HepG2 (cell line): ENCODE data around the gene ANKRD55. TPM values are rescaled to one million over a fixed set of nuclear protein-coding genes. Genes with fewer than 3 reads are reported as not detected.

Source experiments
- ERF ChIP-seq: IDR thresholded peaks from 2 replicates; pipeline ENCODE4 v1.6.1; 2018; ENCODE audit warnings: missing biosample characterization, missing genetic modification reagents
- GATAD2A ChIP-seq: IDR thresholded peaks from 2 replicates; pipeline ENCODE4 v1.6.1; 2016
- GZF1 ChIP-seq: sonication (generic); formaldehyde crosslinking; IDR thresholded peaks from 2 replicates; pipeline ENCODE4 v1.5.1; 2020; ENCODE audit warnings: mild to moderate bottlenecking, missing genetic modification reagents
- HNRNPLL ChIP-seq: fragments of 200-400 bp; formaldehyde crosslinking; IDR thresholded peaks from 2 replicates; pipeline ENCODE4 v1.6.1; 2017; ENCODE audit warnings: mild to moderate bottlenecking, low read depth, low read length; ENCODE audit not compliant: poor library complexity, severe bottlenecking
- HOXA5 ChIP-seq: sonication (generic); formaldehyde crosslinking; IDR thresholded peaks from 2 replicates; pipeline ENCODE4 v1.4.0; 2020; ENCODE audit warnings: missing genetic modification reagents
- KDM3A ChIP-seq: IDR thresholded peaks from 2 replicates; pipeline ENCODE4 v1.6.1; 2018; ENCODE audit warnings: low read depth, missing compliant biosample characterization
- PHF20 ChIP-seq: sonication (generic); formaldehyde crosslinking; IDR thresholded peaks from 2 replicates; pipeline ENCODE4 v1.5.0; 2020; ENCODE audit warnings: mild to moderate bottlenecking, missing genetic modification reagents
- PPARG ChIP-seq: conservative IDR thresholded peaks from 2 replicates; pipeline ENCODE4 v1.6.1; 2016; ENCODE audit warnings: missing biosample characterization, missing genetic modification reagents
- SMC3 ChIP-seq: IDR thresholded peaks from 2 replicates; pipeline ENCODE4 v1.6.1; 2011; ENCODE audit warnings: low read length, improper control_type of control experiment
- SOX6 ChIP-seq, 2 experiments: fragments of 450-650 bp in 1 of 2; sonication (generic) in 1 of 2; formaldehyde crosslinking in 1 of 2; IDR thresholded peaks; 2 replicates each; pipeline versions ENCODE4 v1.4.0 to v1.6.1; 2017 to 2020; ENCODE audit warnings: antibody characterized with exemption in 1 of 2, mild to moderate bottlenecking in 1 of 2, missing genetic modification reagents in 1 of 2
- TBX2 ChIP-seq: sonication (generic); formaldehyde crosslinking; IDR thresholded peaks from 2 replicates; pipeline ENCODE4 v1.5.0; 2020; ENCODE audit warnings: missing genetic modification reagents, mild to moderate bottlenecking, borderline replicate concordance
- TOPORS ChIP-seq: sonication (generic); formaldehyde crosslinking; IDR thresholded peaks from 2 replicates; pipeline ENCODE4 v1.8.0; 2023; ENCODE audit warnings: mild to moderate bottlenecking, missing genetic modification reagents
- ZNF543 ChIP-seq: sonication (generic); formaldehyde crosslinking; IDR thresholded peaks from 2 replicates; pipeline ENCODE4 v1.4.0; 2020; ENCODE audit warnings: mild to moderate bottlenecking, missing genetic modification reagents
- ZNF605 ChIP-seq: sonication (generic); formaldehyde crosslinking; IDR thresholded peaks from 2 replicates; pipeline ENCODE4 v1.8.0; 2022; ENCODE audit warnings: mild to moderate bottlenecking, missing genetic modification reagents
- ZNF788 ChIP-seq: sonication (generic); formaldehyde crosslinking; IDR thresholded peaks from 2 replicates; pipeline ENCODE4 v1.5.0; 2020; ENCODE audit warnings: mild to moderate bottlenecking, missing genetic modification reagents, borderline replicate concordance
- ZNF792 ChIP-seq: IDR thresholded peaks from 2 replicates; pipeline ENCODE4 v1.6.1; 2016
- ZSCAN31 ChIP-seq: sonication (generic); formaldehyde crosslinking; IDR thresholded peaks from 2 replicates; pipeline ENCODE4 v1.5.0; 2020; ENCODE audit warnings: low read depth, mild to moderate bottlenecking, missing genetic modification reagents
- polyA plus RNA-seq, 8 experiments: library from polyadenylated mRNA; depleted of rRNA in 3 of 8; stranded (reverse) in 7 of 8; unstranded in 1 of 8; fragments of >200 nt; fragmentation: Illumina TruSeq in 4 of 8; extraction: Trizol in 4 of 8; gene quantifications; 2 replicates each; pipeline versions ENCODE4 v1.2.1 to v1.2.3, GENCODE V29; 2011 to 2016; ENCODE audit warnings: low read depth in 4 of 8, missing spikeins in 1 of 8, mixed read lengths in 1 of 8; ENCODE audit not compliant: insufficient read depth in 1 of 8
- total RNA-seq, 5 experiments: library from RNA; depleted of rRNA; stranded (reverse); fragments of >200 nt; fragmentation: Illumina TruSeq; extraction: Trizol; gene quantifications; 2 replicates each; pipeline ENCODE4 v1.2.3, GENCODE V29; 2016; ENCODE audit warnings: low read depth in 1 of 5
- TF ChIP-seq, protein P1 (sequence below), 2 experiments: sonication (generic) in 1 of 2; formaldehyde crosslinking in 1 of 2; IDR thresholded peaks; 2 replicates each; pipeline versions ENCODE4 v1.4.0 to v1.6.1; 2016 to 2020; ENCODE audit warnings: borderline replicate concordance in 1 of 2, low read depth in 1 of 2, mild to moderate bottlenecking in 1 of 2, missing genetic modification reagents in 1 of 2
- TF ChIP-seq, protein P2 (sequence below): sonication (generic); formaldehyde crosslinking; IDR thresholded peaks from 2 replicates; pipeline ENCODE4 v1.4.0; 2020; ENCODE audit warnings: missing genetic modification reagents, borderline replicate concordance
- TF ChIP-seq, protein P3 (sequence below): sonication (generic); formaldehyde crosslinking; IDR thresholded peaks from 2 replicates; pipeline ENCODE4 v1.4.0; 2020; ENCODE audit warnings: missing genetic modification reagents, low read depth, mild to moderate bottlenecking, borderline replicate concordance
- TF ChIP-seq, protein P4 (sequence below): IDR thresholded peaks from 2 replicates; pipeline ENCODE4 v1.6.1; 2016; ENCODE audit warnings: missing compliant biosample characterization, missing genetic modification reagents, borderline replicate concordance

Gene ANKRD55
- total and polyA plus RNA-seq, 2 of the 13 experiments (the other 11 are each of a cell fraction or from before 2014, with no cell fraction given) = 0.11 to 0.28 TPM

DNA sequence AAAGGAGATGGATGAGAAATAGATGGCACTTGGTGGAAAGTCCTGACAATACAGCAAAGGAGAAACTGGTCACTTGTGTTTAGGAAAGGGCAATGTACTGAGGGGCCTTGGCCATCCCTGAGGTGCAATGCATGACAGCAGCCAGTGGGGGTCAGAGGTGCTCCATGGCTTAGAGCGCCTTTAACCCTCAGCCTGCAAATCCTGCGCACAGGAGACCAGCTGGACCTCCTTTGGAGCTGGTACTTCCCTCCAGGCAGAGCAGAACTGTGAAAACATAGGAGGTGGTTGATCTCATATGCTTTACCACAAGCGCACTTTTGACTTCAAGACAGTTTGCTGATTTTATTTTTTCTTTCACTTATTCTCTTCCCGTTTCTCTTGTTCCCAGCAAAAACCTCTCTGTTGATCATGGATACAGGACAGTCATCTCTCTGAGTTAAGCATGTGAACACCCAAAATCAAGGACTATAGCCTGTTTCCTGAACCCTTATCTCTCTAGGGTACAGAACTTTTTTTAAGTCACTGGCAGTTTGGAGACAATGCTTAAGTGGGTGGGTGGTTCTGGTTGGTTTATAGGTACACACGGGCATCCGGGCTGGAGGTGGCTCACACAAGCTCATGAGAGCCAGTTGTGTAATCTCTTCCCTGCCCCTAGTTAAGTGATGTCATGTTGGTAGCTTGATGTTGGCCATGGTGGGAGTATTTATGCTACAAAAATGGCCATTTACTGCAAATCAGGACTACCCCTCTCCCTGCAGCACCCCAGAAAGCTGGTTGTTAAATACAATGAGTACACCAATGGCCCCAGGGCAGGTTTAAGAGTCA lies 37.6 kb upstream of the ANKRD55 start (continued):
- TF ChIP-seq, protein P1, sequence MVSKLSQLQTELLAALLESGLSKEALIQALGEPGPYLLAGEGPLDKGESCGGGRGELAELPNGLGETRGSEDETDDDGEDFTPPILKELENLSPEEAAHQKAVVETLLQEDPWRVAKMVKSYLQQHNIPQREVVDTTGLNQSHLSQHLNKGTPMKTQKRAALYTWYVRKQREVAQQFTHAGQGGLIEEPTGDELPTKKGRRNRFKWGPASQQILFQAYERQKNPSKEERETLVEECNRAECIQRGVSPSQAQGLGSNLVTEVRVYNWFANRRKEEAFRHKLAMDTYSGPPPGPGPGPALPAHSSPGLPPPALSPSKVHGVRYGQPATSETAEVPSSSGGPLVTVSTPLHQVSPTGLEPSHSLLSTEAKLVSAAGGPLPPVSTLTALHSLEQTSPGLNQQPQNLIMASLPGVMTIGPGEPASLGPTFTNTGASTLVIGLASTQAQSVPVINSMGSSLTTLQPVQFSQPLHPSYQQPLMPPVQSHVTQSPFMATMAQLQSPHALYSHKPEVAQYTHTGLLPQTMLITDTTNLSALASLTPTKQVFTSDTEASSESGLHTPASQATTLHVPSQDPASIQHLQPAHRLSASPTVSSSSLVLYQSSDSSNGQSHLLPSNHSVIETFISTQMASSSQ (IDR thresholded peaks at IDR 0.05; ENCODE audit: low read depth) = no peak; the same call in 1 of the 2 replicates
- TF ChIP-seq, protein P1 (CRISPR knock-in tag; IDR thresholded peaks at IDR 0.05; ENCODE audit: borderline replicate concordance) = peak; percentile 18; the same call in 1 of the 2 replicates
- TF ChIP-seq, protein P2, sequence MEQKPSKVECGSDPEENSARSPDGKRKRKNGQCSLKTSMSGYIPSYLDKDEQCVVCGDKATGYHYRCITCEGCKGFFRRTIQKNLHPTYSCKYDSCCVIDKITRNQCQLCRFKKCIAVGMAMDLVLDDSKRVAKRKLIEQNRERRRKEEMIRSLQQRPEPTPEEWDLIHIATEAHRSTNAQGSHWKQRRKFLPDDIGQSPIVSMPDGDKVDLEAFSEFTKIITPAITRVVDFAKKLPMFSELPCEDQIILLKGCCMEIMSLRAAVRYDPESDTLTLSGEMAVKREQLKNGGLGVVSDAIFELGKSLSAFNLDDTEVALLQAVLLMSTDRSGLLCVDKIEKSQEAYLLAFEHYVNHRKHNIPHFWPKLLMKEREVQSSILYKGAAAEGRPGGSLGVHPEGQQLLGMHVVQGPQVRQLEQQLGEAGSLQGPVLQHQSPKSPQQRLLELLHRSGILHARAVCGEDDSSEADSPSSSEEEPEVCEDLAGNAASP (CRISPR knock-in tag) = 0 out of 2 replicates have a peak, but pooled peaks have one; percentile 46
- TF ChIP-seq GZF1 (CRISPR knock-in tag) (no peak), KDM3A (CRISPR knock-in tag) (no peak), ZNF605 (CRISPR knock-in tag) (no peak), ZSCAN31 (0 out of 2 replicates have a peak, but pooled peaks have one; percentile 26), PPARG (CRISPR knock-in tag) (0 out of 2 replicates have a peak, but pooled peaks have one; percentile 22), ERF (peak; percentile 75), PHF20 (no peak), TBX2 (CRISPR knock-in tag) (0 out of 2 replicates have a peak, but pooled peaks have one; percentile 51), TOPORS (CRISPR knock-in tag) (0 out of 2 replicates have a peak, but pooled peaks have one; percentile 6), SMC3 (peak; percentile 99), HOXA5 (CRISPR knock-in tag) (peak; percentile 32; the same call in 1 of the 2 replicates), ZNF792 (CRISPR knock-in tag) (0 out of 2 replicates have a peak, but pooled peaks have one; percentile 20), SOX6 (IDR thresholded peaks at IDR 0.05) (no peak), SOX6 (CRISPR knock-in tag; IDR thresholded peaks at IDR 0.05) (0 out of 2 replicates have a peak, but pooled peaks have one; percentile 11), GATAD2A (peak; percentile 57), ZNF788 (peak; percentile 36; the same call in 1 of the 2 replicates), ZNF543 (no peak), HNRNPLL (no peak)
- TF ChIP-seq, protein P3, sequence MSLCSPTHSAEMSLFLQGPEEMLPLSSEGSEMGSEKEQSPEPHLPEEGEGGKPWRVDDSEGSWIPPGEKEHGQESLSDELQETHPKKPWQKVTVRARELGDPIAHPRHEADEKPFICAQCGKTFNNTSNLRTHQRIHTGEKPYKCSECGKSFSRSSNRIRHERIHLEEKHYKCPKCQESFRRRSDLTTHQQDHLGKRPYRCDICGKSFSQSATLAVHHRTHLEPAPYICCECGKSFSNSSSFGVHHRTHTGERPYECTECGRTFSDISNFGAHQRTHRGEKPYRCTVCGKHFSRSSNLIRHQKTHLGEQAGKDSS (CRISPR knock-in tag) = no peak; the same call in 1 of the 2 replicates
- TF ChIP-seq, protein P4, sequence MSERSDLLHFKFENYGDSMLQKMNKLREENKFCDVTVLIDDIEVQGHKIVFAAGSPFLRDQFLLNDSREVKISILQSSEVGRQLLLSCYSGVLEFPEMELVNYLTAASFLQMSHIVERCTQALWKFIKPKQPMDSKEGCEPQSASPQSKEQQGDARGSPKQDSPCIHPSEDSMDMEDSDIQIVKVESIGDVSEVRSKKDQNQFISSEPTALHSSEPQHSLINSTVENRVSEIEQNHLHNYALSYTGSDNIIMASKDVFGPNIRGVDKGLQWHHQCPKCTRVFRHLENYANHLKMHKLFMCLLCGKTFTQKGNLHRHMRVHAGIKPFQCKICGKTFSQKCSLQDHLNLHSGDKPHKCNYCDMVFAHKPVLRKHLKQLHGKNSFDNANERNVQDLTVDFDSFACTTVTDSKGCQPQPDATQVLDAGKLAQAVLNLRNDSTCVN = peak; percentile 24; the same call in 1 of the 2 replicates
